HuH-7.5 (cell line): ENCODE measurements around the gene CXCL8.
A peak's percentile ranks its signal among the peaks of the same experiment; 100 is the strongest.

Experiments used
- DNase-seq: peaks from one replicate; pipeline ENCODE4 v3.0.0; 2011; ENCODE audit warnings: low spot score

CXCL8 gene

DNA sequence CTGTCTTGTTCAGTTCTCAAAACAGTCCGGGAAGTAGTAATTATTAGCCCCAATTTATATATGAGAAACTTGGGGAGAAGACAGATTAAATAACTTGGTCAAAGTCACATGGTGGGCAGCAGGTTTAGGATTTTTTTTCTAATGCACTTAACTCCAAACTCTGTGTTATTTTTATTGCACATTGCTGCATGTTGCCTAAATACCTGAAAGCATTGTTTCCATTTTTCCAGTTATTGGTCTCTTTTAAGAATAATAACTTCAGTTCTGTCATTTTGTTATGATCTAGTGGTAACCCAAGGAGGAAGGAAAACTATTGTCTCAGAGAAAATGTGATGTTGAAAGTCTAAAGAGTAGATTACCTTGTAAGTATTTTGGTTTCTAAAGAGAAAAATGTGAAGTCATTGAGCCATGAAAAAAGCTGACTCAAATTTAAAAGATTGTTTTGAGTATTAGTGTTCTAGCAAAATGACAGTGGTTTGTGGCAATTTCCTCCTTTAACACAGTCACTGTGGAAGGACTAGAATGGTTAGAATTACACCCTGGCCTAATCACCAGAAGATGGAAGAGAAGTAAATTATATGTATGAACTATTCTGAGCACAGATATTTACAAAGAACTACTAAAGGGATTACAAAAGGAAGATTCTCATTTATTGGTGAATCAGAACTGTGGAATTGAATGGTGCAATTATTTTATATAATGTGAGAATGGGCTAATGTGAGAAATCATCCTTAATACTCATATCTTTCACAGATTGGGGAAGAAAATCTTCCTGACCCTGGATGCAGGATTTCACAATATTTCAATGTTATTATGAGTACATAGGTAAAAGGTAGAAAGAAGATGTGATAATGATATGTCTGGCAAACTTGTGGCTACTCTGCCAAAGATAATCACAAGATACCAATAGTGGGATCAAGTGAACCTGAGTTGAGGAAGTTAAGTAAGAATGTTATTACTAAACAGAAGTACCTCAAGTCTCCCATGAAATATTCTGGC is 21.7 kb upstream of the CXCL8 start:
- DNase-seq, result no peak

DNA sequence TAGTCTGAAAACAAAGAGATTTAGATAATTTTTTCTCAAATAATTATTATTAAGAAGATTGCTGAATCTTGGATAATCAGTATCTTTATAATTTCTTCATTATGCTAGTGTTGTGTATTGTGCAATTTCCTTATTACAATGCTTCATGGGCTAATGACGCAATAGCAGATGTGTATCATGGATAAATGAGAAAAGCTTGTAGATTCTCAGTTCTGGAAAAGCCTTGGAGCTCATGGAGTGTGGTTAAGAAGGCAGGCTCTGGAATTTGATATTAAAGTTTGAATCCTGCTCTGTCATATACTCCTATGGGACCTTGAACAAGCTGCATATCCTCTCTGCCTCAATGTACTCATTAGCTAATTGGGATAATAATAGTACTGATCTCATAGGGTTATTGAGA is 18.9 kb upstream of the CXCL8 start:
- no peak for DNase-seq

DNA sequence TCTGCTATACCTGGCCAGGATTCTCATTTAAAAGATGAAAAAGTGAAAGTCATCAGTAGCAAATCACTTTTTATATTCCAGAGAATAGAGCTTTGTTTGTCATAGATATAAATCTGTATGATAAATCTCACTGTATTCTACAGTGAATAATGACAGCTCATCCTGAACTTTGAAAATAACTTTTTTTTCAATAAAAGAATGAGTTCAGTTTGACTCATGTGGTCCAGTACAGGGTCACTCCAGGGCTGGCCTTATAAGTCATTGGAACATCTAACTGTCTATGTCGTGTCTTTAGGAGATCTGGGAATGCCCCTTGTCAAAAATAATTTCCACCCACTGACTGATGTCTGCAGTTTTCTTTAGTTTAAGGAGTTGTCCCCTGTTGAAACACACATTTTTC is 18.5 kb upstream of the CXCL8 start:
- DNase-seq, result no peak

DNA sequence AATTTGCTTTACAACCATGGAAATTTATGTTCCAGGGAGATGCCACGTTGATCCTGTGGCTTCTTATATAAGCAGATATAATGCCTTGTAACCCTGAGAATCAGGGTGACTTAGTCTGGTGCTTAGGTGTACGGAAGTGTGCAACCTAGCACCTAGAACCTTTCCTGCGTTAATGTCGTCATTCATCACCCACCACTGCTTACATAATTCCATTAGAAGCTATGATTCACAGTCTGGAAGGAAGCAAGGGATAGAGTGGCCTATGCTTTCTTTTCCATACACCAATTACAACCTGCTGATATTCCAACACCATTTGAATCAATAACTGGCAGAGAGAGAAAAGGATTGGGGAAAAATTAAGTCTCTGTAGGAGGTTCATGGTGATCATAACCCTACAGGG is 17.3 kb upstream of the CXCL8 start:
- DNase-seq, result no peak

DNA sequence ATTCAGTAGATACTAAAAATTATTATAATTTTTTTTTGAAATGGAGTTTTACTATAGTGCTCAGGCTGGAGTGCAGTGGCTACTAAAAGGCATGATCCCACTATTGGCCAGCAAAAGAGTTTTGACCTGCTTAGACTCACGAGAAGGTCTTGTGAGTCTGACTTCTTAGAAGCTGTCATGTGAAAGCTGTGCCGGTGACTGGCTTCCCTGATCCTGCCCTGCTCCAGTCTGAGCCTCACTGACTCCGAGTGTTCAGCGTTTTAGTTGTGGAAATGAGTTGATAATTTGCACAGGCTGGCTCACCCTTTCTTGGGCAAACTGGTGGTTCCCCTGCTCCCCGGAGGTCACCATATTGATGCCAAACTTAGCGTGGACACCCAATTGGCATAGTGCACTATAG is 16.4 kb upstream of the CXCL8 start:
- DNase-seq, result no peak

DNA sequence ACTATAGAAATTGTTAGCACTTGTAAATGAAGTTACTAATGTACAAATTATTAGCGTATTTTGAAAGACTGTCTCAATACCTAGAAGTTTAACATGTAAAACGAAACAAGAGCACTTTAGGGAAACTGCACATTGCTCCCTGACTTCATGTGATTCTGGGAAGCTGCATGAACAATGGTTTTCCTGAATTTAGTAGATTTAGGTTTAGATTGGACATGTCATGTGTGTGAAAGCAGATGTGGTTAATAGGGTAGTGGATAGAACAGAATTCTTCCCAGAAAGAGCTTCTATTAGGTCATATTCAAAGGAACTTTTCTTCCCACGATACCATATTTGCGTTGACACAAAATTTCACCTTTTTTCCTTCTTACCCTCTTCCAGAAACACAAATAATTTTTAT is 14.9 kb upstream of the CXCL8 start:
- DNase-seq, result no peak

DNA sequence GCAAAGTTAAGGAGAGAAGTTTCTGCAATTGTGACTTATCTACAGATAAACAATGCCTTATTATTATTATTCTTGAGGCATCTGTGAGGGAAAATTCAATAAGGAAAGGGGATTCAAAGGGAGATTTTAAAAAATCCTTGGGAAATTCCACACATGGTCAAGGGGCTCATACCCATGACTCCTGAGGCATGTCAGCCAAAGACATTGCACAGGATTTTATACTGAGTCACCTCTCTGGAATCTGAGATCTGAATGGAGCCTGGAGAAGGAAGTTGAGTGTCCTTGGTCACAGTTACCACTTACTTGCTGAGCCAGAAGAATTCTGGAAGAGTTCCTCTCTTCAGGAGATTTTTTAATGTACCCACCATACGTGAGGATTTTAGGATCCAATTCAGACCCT is 14.4 kb upstream of the CXCL8 start:
- no peak for DNase-seq

DNA sequence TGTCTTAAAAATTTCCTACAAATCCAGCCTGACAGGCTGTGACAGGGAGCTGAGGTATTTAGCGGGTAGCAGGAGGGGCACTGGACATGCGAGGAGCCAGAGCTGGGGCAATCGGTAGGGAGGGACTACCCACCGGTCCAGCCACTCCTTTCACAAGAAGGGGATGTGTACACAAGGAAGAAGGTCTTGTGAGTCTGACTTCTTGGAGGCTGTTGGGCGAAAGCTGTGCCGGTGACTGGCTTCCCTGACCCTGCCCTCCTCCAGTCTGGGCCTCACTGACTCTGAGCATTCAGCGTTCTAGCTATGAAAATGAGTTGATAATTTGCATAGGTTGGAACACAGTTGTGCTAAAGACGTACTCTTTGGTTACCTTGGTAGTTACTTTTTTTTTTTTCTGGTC is 12.7 kb upstream of the CXCL8 start:
- no peak for DNase-seq

DNA sequence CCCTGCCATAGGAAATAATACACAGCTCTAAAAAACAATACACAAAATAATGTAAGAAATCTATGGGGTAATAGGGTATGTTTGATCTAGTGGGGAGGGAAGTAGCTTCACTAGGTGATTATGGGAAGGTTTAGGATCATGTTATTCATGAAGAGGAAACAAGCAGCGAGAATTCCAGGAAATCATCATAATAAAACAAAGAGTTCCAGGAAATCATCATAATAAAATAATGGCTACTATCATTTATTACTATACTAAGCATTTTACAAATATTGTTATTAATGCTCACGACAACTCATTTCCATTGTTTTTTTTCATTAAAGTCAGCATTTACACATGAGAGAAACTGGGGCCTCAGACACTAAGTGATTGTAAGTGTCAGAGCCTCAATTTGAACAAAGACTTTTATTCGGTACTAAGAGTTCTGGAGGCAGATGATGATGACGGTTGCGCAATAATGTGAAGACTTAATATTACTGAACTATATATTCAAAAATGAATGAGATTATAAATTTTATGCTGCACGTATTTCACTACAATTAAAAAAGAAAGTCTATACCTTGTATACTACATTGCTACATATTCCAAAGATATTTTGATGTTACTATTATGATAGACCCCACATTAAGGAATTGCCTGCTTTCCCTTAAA is 12.2 kb upstream of the CXCL8 start:
- DNase-seq, result no peak

DNA sequence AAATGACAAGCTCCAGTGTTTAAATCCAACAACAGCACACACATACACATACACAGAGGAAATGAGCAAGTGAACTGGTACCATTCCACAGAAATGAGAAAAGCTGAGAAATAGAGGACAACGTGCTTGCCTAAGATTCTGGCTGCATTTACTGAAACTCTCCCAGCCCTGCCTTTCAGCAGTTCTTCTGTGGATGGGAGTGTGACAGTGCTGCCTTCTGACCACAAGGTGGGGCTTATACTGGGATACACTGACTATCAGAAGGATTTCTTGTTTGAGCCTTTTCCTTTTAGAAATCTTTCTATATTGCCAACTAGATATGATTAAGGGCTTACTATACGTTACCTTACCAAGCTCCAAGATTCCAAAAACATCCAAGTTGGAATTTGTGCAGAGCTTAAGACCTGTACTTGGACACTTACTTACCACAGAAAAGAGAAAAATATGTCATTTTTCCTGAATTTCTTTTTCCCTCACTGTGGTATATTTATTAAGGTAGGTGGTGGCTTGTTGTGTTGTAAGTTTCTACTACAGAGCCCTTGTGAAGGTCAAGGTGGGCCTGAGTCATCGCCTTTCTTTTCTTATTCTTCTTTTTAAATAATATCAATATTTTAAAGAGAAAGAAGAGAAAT is 10.7 kb upstream of the CXCL8 start:
- DNase-seq, result peak; percentile 8

DNA sequence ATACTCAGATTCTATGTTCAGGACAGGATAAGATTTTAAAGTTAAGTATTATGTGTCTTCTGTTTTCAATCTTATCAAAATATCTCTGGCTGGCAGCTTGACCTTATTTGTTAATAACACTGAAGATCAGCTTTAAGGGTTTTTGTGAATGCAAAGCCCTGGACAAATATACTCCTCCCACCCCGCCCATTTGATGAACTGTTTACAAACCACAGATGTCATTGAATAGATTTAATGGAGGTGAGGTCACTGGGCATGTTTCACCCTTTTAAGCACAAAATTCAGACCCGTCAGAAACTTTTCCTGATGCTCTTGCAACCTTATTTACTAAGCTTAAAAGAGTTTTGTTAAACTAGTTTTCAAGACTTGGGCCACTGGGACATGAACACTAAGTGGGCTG is 10.1 kb upstream of the CXCL8 start:
- DNase-seq, result no peak

DNA sequence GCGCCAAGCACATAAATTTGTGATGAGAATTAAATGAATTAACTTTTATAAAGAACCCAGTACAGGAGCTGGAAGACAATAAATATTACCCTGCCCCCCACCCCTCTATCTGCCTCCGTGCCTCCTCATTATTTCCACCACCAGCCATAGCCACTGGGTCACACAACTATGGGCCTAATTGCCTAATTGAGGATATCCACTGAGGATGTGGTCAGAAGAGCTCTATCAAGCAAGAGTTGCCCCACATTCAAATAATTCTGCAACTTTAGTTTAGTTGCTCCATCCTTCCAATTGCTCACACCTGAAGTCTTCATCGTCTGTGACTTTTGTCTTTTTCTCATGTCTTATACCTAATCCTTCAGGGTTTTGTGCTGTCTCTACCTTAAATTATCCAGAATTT is 9.5 kb upstream of the CXCL8 start:
- no peak for DNase-seq

DNA sequence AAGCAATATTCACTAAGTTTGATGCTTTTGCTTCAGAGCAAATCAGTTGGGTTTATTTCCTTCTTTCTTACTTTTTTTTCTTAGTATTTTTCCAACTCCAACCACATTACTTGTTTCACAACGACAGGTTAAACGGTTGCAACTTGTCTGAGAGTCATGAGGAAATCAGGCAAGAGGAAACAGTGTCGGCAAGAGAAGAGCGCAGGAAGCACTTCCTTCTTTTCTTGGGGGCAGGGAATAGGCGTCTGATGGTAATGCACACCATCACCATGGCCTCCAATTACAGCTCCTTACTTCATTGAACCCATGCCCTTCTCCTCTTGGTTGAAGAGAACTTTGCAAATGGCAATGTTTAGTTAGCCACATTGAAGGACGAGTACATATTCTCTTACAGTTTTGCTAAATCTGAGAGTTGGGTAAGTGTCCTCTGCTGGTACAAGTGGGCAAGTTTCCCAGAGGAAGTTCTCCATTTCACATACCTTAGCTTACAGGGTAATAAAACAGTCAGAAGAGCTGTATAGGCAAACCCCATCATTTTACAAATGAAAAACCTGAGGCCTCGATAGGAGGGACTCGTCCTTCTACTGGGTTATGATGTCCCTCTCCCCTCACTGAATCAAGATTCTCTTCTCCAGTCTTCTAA is 8.3 kb upstream of the CXCL8 start:
- no peak for DNase-seq

DNA sequence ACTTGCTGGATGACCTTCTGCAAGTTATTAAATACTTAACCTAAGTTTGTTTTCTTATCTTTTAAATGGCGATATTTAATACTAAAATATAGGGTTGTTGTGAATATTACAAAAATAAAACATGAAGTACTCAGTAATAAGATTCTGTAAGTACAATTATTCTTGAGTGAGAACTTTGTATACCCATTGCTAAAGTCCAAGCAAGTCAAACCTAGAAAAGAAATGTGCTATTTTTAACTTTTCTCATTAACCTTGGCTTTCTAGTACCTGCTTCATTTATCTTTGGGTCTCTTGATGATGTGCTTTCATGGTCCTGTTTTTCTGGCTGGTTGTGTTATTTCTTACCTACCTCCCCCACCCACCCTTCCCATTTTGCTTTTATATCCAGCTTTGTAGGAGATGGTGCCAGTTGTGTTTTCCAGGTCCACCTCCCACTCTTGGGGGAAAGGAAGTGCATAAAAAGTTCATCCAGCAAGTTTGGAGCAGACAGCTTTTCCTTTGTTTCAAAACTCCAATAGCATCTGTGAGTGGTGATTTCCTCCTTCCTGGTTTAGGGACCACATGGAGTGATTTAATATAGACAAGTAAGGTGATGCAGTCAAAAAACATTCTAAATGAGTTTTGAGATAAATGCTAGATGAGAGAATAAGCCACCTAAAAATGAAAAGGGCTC is 7.5 kb upstream of the CXCL8 start:
- no peak for DNase-seq

DNA sequence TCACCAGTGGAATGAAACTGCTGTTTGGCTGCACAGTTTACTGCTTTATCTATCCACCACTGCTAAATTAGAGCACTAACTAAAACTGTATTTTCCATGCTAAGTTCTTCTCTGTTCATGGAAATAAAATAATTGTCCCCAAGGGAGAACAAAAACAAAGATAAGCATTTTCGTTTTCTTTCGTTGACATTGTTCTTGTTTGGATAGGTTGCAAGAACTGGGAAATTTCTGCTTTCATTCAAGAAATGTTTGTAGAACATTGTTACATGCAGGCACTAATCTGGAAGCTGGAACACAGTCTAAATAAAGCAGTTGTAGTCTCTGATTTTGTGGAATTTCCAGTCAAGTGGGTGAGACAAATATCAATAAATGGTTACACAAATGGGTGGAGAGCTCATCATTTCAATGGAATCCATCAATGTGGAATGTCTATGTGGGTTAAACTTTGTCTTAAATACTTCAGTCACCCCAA is 5.8 kb upstream of the CXCL8 start:
- DNase-seq, result no peak

DNA sequence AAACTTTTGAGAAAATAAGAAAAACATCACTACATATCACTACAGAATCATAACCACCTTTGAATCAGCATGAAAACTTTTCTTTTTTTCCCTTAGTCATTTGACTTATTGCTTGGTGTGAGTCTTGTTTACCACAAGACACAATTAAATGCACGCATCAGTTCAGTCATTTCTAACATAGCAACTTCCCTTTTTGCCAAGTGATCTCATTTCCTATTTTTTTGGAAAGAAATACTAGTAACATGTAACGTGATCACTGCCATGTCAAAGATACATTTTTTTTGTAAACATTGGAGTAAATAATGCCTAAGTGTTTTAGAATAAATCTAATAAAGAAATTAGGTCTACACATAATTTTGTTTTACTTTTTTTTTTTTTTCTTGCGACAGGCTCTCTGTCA is 5.1 kb upstream of the CXCL8 start:
- no peak for DNase-seq

DNA sequence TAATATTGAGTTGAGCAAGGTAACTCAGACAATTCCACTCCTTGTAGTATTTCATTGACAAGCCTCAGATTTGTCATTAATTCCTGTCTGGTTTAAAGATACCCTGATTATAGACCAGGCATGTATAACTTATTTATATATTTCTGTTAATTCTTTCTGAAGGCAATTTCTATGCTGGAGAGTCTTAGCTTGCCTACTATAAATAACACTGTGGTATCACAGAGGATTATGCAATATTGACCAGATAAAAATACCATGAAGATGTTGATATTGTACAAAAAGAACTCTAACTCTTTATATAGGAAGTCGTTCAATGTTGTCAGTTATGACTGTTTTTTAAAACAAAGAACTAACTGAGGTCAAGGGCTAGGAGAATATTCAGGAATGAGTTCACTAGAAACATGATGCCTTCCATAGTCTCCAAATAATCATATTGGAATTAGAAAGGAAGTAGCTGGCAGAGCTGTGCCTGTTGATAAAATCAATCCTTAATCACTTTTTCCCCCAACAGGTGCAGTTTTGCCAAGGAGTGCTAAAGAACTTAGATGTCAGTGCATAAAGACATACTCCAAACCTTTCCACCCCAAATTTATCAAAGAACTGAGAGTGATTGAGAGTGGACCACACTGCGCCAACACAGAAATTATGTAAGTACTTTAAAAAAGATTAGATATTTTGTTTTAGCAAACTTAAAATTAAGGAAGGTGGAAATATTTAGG is 821 bp downstream of the CXCL8 start:
- DNase-seq, result no peak

DNA sequence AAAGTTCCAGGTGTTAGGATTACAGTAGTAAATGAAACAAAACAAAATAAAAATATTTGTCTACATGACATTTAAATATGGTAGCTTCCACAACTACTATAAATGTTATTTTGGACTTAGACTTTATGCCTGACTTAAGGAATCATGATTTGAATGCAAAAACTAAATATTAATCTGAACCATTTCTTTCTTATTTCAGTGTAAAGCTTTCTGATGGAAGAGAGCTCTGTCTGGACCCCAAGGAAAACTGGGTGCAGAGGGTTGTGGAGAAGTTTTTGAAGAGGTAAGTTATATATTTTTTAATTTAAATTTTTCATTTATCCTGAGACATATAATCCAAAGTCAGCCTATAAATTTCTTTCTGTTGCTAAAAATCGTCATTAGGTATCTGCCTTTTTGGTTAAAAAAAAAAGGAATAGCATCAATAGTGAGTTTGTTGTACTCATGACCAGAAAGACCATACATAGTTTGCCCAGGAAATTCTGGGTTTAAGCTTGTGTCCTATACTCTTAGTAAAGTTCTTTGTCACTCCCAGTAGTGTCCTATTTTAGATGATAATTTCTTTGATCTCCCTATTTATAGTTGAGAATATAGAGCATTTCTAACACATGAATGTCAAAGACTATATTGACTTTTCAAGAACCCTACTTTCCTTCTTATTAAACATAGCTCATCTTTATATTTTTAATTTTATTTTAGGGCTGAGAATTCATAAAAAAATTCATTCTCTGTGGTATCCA is 1.6 kb downstream of the CXCL8 start:
- no peak for DNase-seq

DNA sequence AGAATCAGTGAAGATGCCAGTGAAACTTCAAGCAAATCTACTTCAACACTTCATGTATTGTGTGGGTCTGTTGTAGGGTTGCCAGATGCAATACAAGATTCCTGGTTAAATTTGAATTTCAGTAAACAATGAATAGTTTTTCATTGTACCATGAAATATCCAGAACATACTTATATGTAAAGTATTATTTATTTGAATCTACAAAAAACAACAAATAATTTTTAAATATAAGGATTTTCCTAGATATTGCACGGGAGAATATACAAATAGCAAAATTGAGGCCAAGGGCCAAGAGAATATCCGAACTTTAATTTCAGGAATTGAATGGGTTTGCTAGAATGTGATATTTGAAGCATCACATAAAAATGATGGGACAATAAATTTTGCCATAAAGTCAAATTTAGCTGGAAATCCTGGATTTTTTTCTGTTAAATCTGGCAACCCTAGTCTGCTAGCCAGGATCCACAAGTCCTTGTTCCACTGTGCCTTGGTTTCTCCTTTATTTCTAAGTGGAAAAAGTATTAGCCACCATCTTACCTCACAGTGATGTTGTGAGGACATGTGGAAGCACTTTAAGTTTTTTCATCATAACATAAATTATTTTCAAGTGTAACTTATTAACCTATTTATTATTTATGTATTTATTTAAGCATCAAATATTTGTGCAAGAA is 2.3 kb downstream of the CXCL8 start:
- no peak for DNase-seq

DNA sequence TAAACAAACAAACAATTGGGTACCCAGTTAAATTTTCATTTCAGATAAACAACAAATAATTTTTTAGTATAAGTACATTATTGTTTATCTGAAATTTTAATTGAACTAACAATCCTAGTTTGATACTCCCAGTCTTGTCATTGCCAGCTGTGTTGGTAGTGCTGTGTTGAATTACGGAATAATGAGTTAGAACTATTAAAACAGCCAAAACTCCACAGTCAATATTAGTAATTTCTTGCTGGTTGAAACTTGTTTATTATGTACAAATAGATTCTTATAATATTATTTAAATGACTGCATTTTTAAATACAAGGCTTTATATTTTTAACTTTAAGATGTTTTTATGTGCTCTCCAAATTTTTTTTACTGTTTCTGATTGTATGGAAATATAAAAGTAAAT is 2.9 kb downstream of the CXCL8 start:
- DNase-seq, result no peak
